Activated naive CD4-positive, alpha-beta T cell treated with Interleukin-2 at 50 U/mL for 16 hours (primary cell): ENCODE data around the gene SKI.
"Not testable (repeated sequence)": the region's sequence is repeated elsewhere in the genome, so short reads cannot be mapped to it uniquely, and the experiment has no call there.

Source experiments
- DNase-seq: peaks from one replicate; pipeline ENCODE4 v3.0.0-alpha.2; 2020

The SKI gene

DNA sequence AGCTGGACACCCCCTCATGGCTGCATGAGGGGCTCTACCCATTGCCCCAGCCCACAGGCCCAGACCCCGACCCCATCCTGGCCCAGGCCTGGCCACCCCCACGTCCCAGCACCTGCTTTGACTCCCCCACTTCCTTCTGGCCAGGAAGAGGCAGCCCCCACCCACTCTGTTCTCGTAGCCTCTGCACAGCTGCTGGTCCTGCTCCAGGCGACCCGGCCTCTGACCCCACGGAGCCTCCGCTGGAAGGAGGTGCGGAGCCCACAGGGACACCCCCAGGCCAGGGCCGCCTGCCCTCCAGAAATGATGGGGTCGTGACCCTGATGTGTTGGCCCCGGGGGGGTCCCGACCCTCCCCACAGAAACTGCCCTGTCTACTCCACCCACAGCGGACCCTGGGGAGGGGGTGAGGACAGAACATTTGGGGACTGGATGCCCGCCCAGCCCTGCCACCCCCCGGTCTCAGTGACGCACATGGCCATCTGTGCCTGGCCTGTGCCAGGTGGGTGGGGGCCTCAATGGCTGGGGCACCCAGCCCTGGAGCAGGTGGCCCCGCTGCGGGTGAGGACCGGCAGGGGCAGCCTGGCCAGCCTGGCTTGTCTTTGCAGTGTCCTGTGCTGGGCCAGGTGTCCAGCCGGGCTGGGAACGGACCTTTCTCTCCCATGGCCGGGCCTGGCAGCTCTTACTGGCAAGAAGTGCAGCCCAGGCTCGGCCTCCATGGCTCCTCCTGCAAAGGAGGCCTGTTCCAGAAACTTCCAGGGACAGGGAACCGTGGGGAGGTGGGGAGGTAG lies 84.6 kb downstream of the SKI start:
- DNase-seq = no peak

DNA sequence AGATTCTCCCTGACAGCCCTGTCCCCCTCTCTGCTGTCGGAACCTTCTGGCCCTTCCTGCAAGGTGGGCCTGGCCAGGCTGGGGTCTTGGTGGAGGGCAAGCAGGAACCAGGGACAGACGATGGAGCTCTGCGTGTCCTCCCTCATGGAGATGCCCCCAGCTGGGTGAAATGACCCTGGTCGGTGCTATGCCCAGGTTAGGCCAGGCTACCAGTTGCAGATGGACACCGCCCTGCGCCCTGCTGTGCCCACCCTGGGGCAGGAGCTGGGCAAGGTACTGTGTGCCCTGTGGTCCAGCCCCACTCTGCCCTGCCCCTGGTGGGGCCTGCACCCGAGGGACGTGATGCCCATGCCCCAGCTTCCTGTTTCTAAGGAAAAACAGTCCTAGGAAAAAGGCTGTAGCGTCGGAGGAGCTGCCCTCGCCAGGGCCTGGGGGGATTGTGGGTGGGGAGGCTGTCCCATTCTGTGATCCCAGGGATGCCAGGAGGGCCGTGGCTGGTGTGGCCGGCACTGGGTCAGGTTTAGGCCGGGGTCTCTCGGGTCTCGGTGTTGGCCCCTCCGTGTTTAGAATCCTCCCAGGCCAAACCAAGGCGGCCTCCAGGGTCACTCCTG lies 85.6 kb downstream of the SKI start:
- no peak for DNase-seq

- DNase-seq = no peak
Measured at GRCh38 chr1:2314273-2314802, 86.2 kb downstream of the SKI start.

- DNase-seq = peak; percentile 60
Measured at GRCh38 chr1:2314803-2315673, 86.9 kb downstream of the SKI start.

DNA sequence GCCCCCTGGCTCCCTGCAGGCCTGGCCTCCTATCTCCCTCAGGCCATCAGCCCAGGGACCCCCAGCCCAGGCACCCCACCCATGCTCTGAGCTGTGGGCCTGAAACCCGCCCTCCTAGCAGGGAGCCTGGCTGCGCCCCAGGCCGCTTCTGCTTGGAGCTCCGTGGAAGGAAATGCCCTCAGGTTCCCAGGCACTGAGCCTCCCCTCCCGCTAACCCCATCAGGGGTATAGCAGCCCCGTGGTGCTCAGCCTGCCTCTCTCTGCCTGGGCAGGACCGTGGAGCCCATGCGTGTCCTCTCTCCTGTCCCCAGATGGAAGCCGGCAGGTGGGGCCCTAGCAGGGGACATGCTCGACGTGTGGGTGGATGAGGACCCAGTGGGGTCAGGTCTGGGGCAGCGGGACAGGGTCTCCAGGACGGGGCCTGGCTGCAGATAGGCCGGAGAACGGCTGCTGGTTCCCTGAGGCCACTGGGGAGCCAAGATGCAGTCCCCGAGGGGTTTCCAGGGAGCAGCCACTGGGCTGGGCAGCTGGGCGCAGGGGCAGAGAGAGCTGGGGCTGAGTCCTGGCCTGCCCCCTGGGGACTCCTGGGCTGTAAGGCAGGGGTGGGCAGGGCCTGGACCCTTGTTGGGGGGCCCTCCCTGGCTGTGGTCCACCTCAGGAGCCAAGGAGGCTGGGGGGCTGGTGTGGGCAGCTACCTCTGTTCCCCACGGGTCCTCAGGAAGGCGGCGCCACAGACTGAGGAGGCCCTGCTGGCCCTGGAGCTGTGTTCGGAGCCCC lies 87.7 kb downstream of the SKI start:
- no peak for DNase-seq

DNA sequence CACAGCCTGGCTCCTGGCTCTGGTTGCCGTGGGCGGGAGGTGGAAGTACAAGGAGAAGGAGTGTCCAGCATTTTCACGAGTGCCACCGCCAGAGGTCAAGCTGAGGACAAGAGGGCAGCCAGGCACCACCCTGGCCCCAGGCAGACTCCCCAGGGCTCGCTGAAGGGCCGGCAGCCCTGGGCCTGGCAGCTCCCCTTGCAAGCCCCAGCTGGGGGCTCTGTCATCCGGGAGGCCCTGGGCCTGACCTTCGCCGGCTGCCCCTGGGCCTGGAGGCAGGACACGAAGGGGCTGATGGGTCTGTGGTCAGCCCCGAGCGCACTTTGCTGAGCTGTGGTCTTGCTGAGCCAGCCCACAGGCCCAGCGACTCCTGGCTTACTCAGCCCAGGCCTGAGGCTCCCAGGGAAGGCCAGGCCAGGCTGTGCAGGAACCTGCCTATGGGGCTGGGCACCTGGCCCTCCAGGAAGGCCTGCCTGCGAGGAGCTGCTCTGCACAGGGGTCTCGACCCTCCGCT lies 88.4 kb downstream of the SKI start:
- no peak for DNase-seq

- no peak for DNase-seq
Measured at GRCh38 chr1:2317230-2318065, 89.3 kb downstream of the SKI start.

DNA sequence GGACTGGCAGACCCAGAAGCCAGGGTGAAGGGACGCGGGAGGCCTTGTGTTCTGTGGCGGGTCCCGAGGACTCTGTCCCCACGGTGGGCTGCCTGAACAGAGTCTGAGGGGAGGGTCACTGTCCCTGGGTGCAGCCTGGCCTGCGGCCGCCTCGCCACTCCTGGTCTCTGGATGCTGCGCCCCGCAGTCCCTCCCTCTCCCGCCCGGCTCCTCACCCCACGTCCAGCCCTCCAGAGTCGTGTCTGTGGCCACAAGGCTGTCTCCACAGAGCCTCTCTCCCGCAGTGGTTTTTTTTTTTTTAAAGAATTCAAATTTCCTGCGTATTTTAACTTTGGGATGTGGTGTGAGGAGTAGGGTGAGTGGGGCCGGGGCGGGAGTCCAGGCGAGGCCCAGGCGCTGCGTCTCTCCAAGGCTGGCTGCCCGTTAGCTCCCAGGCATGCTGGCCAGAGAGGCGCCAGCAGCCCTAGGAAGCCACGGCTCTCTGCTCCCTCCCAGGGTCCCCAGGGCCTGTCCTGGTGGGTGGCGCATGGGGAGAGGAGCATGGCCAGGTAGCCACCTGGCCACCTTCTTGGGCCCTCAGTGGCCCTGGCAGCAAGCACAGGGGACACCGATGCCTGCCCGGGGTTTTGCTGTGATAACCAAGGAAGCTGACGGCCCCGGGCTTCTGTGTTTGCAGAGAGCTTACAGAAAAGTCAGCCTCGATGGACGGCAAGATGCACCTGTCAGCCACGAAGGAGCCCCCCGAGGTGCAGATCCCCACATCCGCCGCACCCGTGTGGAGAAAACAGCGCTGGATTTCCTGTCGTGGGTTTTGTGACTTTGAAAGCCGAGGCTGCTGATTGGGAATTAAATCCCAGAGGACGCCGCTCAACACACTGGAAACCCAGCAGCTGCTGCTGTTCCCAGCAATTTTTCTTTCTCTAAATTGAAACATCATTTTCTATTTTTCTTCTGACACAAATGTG lies 90.5 kb downstream of the SKI start:
- no peak for DNase-seq

- DNase-seq = no peak
Measured at GRCh38 chr1:2319291-2319690, 91.2 kb downstream of the SKI start.

DNA sequence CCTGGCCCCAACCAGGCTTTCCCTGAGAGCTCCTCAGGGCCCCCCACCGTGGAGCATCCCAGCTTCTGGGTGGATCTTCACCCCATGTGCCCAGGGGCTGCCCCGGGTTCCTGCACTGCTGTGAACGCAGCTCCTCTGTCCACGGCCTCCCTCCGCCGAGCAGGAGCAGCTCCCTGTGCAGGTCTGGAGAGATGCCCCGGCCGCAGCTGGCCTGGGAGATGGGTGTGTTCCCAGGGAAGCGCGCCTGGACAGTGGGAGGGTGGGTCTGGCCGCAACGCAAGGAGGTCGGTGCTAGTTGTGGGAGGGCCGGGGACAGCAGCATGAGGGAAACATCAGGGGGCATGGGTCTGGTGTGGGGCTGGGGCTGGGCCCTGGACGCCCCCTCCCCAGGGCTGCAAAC lies 91.9 kb downstream of the SKI start:
- DNase-seq = no peak

GRCh38 chr1:2320760-2321667 lies 92.9 kb downstream of the SKI start:
- no peak for DNase-seq

DNA sequence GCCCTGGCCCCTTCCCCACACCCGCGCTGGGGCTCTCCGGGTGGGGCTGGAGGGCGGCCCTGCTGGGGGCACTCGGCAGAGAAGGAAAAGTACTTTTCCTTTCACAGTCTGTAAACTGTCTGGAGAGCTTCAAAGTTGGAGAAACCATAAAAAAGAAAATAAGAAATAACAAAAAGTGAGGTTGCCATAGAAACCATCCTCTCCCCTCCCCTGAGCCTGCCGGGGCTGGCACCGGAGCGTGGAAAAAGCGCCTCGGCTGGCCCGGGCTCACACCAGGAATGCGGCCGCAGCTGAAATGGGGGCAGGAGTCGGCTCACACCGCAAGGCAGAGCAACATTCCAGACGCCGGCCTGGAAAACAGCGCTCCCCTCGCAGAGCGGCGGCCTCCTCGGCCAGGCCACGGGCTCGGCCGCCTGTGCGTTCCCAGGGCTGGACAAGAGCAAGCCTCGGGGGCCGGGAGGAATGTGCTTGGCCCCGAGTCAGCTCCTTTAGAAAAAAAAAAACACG lies 94.0 kb downstream of the SKI start:
- DNase-seq = no peak

- no peak for DNase-seq
Measured at GRCh38 chr1:2322581-2323211, 94.6 kb downstream of the SKI start.

DNA sequence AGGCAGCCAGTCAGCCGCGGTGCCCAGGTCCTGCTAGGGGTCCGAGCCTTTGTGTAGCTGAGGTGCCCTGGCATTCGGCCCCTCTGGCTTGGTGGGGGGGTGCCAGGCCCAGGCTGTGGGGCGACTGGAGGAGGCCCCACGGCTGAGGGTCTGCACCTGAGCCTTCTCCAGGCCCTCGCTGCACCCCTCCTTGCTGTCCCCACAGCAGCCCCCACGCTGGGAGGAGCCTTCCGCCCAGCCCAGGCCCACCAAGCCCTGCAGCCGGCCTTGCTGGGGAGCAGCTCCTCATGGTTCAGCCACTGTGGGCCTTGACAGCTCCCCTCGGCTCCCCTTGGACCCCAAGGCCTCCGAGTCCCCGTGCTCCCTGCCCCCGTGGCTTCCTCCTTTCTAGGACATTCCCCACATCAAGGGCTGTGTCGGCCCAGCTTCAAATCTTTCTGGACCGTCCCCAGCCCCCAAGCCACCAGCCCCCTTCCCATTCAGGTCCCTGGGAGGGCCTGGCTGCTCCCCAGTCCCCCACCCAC lies 95.4 kb downstream of the SKI start:
- DNase-seq = no peak

DNA sequence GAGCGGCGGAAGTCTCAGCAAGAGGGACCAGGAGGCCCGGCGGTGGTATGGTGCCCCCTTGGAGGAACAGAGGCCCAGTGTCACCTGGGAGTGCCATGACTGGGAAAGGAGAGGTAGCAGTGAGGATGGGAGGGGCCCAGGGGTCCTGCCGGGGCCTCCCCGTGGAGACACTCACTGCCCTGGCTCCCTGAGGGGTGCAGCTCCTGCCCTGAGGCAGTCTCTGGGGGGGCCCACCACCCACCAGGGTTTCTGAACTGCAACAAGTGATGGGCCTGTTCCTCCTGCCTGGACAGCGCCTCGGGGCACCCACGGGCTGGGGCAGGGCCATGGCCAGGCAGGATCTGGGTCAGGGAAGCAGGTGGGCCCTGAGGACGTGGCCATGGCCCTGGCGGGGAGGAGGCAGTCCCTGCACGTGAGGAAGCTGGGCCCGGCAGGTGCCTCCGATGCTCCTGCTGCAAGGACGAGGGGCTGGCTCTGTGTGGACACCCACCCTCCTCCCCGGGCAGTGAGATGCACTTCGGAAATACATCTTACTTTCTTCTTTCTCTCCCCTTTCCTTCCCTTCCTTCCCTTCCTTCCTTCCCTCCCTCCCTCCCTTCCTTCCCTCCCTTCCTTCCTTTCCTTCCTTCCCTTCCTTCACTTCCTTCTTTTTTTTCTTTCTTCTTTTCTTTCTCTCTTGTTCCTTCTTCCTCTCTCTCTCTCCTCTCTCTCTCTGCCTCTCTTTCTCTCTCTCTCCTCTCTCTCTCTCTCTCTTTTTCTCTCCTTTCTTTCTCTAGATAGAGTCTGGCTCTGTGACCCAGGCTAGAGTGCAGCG lies 96.6 kb downstream of the SKI start:
- no peak for DNase-seq

DNA sequence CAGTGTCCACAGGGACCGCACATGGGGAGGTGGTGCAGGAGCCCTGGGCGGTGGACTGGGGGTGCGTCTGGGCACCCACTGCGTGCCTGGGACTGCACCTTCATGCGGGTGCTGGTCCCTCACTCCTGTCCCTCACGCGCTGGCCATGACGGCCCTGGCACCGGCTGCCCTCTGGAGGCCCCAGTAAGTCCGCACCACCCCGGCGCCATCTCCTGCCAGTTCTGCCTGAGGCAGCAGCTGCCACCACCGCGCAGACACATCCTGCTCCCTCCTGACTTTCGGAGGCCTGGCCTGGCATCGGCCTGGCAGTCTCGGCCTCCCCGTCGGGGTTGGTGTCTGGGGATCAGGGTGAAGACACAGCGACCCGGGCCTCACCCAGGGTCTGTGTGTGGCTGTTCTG lies 98.4 kb downstream of the SKI start:
- no peak for DNase-seq

DNA sequence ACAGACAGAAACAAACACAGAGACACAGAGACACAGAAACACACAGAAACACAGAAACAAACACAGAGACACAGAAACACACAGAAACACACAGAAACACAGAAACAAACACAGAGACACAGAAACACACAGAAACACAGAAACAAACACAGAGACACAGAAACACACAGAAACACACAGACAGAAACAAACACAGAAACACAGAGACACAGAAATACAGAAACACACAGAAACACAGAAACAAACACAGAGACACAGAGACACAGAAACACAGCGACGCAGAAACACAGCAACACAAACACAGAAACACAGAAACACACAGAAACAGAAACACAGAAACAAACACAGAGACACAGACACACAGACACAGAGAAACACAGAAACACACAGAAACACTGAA lies 99.0 kb downstream of the SKI start:
- DNase-seq = not testable (repeated sequence)
